Skeletal muscle cell (primary cell): ENCODE measurements around the gene PLCH2.

Source experiments
- DNase-seq: peaks from one replicate; pipeline ENCODE4 v3.0.0-alpha.2; 2010; ENCODE audit warnings: low read depth
- H3K4me3 ChIP-seq: 2 replicates; pipeline ENCODE4 v1.5.1; 2011; ENCODE audit warnings: low read depth, mild to moderate bottlenecking, control low read depth, low read length, moderate library complexity

PLCH2 gene

GRCh38 chr1:2506901-2507565 is 30.9 kb downstream of the PLCH2 start:
- no peak overlapping the region for H3K4me3 ChIP-seq
- no peak for DNase-seq

GRCh38 chr1:2507744-2508155 is 31.7 kb downstream of the PLCH2 start:
- no peak overlapping the region for H3K4me3 ChIP-seq
- DNase-seq = no peak

- H3K4me3 ChIP-seq = no peak overlapping the region
- DNase-seq = no peak
Observed at GRCh38 chr1:2508180-2508579, 32.1 kb downstream of the PLCH2 start.

- H3K4me3 ChIP-seq = no peak overlapping the region
- DNase-seq = no peak
Observed at GRCh38 chr1:2508751-2509150, 32.7 kb downstream of the PLCH2 start.

- no peak for DNase-seq
- no peak overlapping the region for H3K4me3 ChIP-seq
Observed at GRCh38 chr1:2509589-2509988, 33.5 kb downstream of the PLCH2 start.

GRCh38 chr1:2510366-2511155 is 34.5 kb downstream of the PLCH2 start:
- H3K4me3 ChIP-seq = no peak overlapping the region
- DNase-seq = no peak

- no peak overlapping the region for H3K4me3 ChIP-seq
- DNase-seq = no peak
Observed at GRCh38 chr1:2512862-2513421, 36.9 kb downstream of the PLCH2 start.

- no peak overlapping the region for H3K4me3 ChIP-seq
- DNase-seq = no peak
Observed at GRCh38 chr1:2513939-2514652, 38.0 kb downstream of the PLCH2 start.

- no peak for DNase-seq
- H3K4me3 ChIP-seq = no peak overlapping the region
Observed at GRCh38 chr1:2514863-2515762, 39.0 kb downstream of the PLCH2 start.

- H3K4me3 ChIP-seq = no peak overlapping the region
- no peak for DNase-seq
Observed at GRCh38 chr1:2515763-2516080, 39.6 kb downstream of the PLCH2 start.

- DNase-seq = no peak
- no peak overlapping the region for H3K4me3 ChIP-seq
Observed at GRCh38 chr1:2516124-2516523, 40.0 kb downstream of the PLCH2 start.

- H3K4me3 ChIP-seq = no peak overlapping the region
- no peak for DNase-seq
Observed at GRCh38 chr1:2516946-2517345, 40.9 kb downstream of the PLCH2 start.

GRCh38 chr1:2517966-2518365 is 41.9 kb downstream of the PLCH2 start:
- no peak overlapping the region for H3K4me3 ChIP-seq
- DNase-seq = no peak

GRCh38 chr1:2518528-2518927 is 42.4 kb downstream of the PLCH2 start:
- no peak for DNase-seq
- H3K4me3 ChIP-seq = no peak overlapping the region

GRCh38 chr1:2519029-2519685 is 43.1 kb downstream of the PLCH2 start:
- no peak overlapping the region for H3K4me3 ChIP-seq
- no peak for DNase-seq

GRCh38 chr1:2519729-2520128 is 43.6 kb downstream of the PLCH2 start:
- no peak overlapping the region for H3K4me3 ChIP-seq
- DNase-seq = no peak

GRCh38 chr1:2520206-2520605 is 44.1 kb downstream of the PLCH2 start:
- no peak overlapping the region for H3K4me3 ChIP-seq
- no peak for DNase-seq

- no peak overlapping the region for H3K4me3 ChIP-seq
- DNase-seq = no peak
Observed at GRCh38 chr1:2520806-2521205, 44.7 kb downstream of the PLCH2 start.

GRCh38 chr1:2522230-2522629 is 46.1 kb downstream of the PLCH2 start:
- no peak for DNase-seq
- no peak overlapping the region for H3K4me3 ChIP-seq
